Measurements from ENCODE around the gene CD59. TPM values are rescaled to one million over a fixed set of nuclear protein-coding genes. Genes with fewer than 3 reads are reported as not detected.
"Not testable (repeated sequence)": the region's sequence is repeated elsewhere in the genome, so short reads cannot be mapped to it uniquely, and the experiment has no call there.

CD59 gene
- total RNA-seq, 1 donor = 1,509 TPM

DNA sequence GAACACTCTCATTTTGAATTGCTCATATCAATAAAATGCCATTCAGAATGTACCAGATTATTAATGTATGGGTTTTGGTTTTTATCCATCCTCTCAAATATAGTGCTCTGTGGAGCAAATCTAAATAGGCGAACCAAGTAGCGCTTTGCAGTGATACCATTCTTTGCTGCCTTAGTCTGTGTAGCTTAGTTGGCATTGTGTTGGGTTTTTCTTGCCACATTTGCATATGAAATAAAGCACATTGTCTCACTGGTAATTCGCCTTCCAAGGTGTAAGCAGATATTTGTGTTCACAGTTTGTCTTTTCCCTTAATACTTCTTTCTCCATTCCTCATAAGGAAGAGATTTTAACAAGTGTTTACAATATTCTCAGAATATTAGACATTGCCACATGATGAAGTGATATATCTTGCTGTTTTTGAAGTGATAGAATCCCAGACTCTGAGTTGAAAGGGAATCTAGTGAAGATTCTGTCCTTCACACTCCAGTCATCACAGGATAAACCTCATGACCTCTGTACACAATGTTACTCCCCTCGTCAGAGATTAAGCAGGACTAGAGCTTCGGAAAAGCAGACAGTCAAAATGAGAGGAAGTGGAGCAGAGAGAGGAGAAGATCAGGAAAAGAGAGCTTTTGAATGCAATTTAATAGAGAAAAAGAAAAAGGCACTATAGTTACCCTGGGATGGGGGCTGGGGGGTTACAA lies 52.1 kb downstream of the CD59 start:
- DNase-seq (ENCODE audit: low read depth) = no peak
- H3K4me3 ChIP-seq (ENCODE audit: low read depth, low read length) = no peak overlapping the region
- TF ChIP-seq, protein P1, sequence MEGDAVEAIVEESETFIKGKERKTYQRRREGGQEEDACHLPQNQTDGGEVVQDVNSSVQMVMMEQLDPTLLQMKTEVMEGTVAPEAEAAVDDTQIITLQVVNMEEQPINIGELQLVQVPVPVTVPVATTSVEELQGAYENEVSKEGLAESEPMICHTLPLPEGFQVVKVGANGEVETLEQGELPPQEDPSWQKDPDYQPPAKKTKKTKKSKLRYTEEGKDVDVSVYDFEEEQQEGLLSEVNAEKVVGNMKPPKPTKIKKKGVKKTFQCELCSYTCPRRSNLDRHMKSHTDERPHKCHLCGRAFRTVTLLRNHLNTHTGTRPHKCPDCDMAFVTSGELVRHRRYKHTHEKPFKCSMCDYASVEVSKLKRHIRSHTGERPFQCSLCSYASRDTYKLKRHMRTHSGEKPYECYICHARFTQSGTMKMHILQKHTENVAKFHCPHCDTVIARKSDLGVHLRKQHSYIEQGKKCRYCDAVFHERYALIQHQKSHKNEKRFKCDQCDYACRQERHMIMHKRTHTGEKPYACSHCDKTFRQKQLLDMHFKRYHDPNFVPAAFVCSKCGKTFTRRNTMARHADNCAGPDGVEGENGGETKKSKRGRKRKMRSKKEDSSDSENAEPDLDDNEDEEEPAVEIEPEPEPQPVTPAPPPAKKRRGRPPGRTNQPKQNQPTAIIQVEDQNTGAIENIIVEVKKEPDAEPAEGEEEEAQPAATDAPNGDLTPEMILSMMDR (IDR thresholded peaks at IDR 0.05; ENCODE audit: insufficient read depth, low read length) = no peak

DNA sequence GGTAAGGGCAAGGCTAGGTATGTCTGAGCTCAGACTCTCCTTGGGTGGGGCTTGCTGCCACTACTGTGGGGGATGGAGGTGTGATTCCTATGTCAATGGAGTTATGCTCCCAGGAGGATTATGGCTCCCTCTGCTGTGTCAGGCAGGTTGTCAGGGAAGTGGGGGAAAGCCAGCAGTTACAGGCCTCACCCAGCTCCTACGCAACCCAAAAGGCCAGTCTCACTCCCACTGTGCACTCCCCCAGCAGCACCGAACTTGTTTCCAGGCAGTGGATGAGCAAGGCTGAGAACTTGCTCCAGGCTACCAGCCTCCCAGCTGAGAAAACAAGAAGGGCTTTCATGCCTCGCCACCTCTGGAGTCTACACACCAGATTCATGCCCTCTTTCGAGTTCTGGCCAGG lies 53.8 kb downstream of the CD59 start:
- no peak for DNase-seq (ENCODE audit: low read depth)
- TF ChIP-seq, protein P1 (IDR thresholded peaks at IDR 0.05; ENCODE audit: insufficient read depth, low read length) = no peak

DNA sequence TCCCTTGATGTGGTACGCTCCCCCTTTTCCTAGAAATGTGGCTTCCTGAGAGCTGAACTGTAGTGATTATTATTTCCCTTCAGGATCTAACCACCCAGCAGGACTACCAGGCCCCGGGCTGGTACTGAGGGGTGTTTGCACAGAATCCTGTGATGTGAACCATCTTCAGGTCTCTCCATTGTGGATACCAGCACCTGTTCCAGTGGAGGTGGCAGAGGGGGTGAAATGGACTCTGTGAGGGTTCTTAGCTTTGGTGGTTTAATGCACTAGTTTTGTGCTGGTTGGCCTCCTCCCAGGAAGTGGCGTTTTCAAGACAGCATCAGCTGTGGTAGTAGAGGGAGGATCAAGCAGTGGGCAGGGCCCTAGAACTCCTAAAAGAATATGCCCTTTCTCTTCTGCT lies 54.2 kb downstream of the CD59 start:
- TF ChIP-seq, protein P1 (IDR thresholded peaks at IDR 0.05; ENCODE audit: insufficient read depth, low read length) = no peak
- no peak for DNase-seq (ENCODE audit: low read depth)

More for the DNA sequence above, 53.8 kb downstream of the CD59 start:
- no peak overlapping the region for H3K4me3 ChIP-seq (ENCODE audit: low read depth, low read length)

DNA sequence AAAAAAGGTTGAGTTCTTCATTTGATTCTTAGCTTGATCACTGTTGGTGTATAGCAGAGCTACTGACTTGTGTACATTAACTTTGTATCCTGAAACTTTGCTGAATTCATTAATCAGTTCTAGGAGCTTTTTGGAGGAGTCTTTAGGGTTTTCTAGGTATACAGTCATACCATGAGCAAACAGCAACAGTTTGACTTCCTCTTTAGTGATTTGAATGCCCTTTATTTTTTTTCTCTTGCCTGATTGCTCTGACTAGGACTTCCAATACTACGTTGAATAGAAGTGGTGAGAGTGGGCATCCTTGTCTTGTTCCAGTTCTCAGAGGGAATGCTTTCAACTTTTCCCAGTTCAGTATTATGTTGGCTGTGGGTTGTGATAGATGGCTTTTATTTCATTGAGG lies 57.6 kb downstream of the CD59 start:
- H3K4me3 ChIP-seq (ENCODE audit: low read depth, low read length); DNase-seq (ENCODE audit: low read depth): not testable (repeated sequence)

More for the DNA sequence above, 54.2 kb downstream of the CD59 start:
- H3K4me3 ChIP-seq (ENCODE audit: low read depth, low read length) = no peak overlapping the region

DNA sequence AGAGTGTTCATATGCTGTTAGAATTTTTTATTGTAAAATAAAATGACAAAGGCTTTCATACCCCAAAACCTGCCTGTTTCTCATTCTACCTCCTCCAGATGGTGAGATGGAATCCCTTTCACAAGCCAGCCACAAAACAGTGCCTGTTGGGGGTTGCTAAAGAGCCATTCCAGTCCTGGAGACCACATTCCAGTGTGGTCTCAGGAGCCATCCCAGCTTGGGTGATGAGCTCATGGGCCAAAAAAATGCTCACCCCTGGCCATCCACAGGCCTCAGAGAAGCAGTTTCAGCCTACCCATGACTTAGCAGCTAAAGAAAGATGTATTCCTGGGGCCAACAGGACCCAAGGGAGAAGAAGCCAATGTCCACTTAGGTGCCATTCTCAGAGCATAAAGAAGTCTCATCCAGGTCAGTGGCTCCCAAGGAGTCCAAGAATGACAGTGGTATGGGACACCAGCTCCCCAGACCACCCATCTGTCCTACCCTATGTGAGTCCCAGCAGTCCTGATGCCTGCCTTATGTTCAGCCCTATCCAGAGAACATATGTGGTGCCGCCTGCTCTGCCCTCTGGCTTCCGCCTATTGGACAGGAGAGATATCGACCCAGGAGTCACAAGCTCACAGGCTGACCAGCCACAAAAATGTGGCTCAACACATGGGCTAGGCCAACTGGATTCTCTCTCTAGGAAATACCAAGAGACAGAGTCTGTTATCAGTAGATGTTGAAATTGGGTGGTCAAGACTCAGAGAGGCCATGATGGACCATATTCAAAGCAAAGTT lies 62.0 kb downstream of the CD59 start:
- no peak overlapping the region for H3K4me3 ChIP-seq (ENCODE audit: low read depth, low read length)
- DNase-seq (ENCODE audit: low read depth) = peak; percentile 41
- TF ChIP-seq, protein P1 (IDR thresholded peaks at IDR 0.05; ENCODE audit: insufficient read depth, low read length) = no peak

DNA sequence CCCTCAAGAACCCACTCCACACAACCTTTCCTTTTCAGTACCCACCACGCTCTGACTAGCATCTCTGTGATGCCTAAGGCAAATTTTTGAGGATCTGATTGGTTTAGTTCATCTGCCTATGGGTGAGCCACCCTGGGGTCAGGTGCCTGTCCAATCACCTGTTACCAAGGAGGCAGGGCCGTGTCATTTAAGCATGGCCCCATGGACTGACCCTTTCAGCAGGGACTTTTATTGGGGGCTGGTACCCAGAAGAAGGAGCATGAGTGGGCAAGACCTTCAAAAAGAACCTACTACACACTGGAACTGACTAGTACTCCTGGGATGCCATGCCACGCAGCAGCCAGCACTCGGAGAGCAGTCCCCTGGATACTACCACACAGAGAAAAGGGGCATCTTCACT lies 64.0 kb downstream of the CD59 start:
- TF ChIP-seq, protein P1 (IDR thresholded peaks at IDR 0.05; ENCODE audit: insufficient read depth, low read length) = no peak
- DNase-seq (ENCODE audit: low read depth) = no peak
- no peak overlapping the region for H3K4me3 ChIP-seq (ENCODE audit: low read depth, low read length)

DNA sequence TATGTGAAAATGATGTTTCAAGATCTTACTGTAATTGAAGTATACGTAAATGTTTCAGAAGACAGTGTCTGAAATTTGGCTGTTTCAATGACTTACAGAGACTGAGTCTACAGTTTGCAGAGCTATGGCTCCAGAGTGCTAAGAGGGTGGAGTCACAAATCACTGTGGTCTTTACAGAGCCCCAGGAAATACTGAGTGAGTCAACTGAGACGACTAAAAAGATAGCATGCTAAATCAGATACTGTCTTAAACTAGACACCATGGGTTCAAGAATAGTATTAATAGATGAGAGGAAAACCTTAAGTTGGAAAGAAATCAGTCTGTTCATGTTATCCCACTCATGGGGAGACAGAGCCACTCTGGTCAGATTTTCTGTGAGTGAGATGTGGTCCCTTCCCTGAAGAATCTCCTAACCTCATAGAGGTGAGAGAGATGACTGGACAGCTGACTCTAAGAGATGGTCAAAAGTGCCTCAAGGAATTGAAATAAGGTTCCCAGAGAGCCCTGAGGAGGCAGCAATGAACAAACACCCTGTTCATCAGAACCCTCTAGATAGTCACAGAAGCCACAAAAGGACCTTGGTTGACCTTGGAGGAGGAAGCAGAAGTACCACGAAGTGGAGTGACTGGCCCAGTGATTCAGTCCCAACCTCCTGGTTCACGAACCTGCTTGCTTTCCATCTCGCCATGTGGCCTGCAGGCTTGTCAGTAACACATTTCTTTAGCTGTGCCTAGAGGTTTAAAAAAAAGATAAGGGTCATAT lies 65.8 kb downstream of the CD59 start:
- H3K4me3 ChIP-seq (ENCODE audit: low read depth, low read length) = no peak overlapping the region
- TF ChIP-seq, protein P1 (IDR thresholded peaks at IDR 0.05; ENCODE audit: insufficient read depth, low read length) = no peak
- peak; percentile 61 for DNase-seq (ENCODE audit: low read depth)
